Measurements from ENCODE around the gene PODXL2. TPM values are rescaled to one million over a fixed set of nuclear protein-coding genes. Genes with fewer than 3 reads are reported as not detected.
"Not testable (repeated sequence)": the region's sequence is repeated elsewhere in the genome, so short reads cannot be mapped to it uniquely, and the experiment has no call there.

PODXL2 gene
- total RNA-seq, 1 donor from 2014 or later, result 10.3 TPM

DNA sequence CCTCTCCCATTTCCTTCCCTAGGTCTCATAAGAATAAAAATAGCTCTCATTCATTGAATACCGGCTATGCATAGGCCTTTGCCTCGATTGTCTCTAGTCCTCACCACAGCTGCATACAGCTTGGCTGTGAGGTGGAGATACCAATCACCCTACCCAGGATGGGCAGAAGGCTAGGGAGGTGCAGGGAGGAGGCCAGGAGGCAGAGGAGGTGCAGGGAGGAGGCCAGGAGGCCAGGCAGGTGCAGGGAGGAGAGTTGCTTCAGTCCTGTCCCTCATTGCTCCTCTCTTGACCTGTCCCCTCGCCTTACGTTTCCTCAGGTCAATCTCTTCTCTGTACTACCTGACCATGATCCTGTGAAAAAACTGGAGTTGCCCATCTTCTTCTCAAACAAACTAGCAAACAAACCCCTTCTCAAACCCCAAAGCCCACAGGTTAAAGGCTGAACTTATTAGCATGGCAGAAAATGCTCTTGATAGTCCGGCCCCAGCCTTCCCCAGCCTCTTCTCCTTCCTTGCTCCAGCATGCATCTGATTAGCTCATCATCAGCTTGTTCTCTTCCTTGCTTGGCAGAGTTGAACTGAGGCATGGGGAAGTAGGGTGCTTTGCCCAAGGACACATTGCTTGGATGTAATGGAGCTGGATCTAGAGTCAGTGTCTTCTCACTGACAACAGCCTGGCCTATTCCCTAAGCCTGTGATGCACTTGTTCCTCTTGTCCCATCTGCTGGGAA is 15.8 kb downstream of the PODXL2 start:
- Mint-ChIP-seq H3K4me1 (ENCODE audit: low read depth) (no peaks in the 10 kb centered on the region), H3K27ac (no peak overlapping the region), H3K27me3 (ENCODE audit: insufficient read depth) (peaks cover 2% of the 10 kb centered on the region), H3K36me3 (ENCODE audit: low read depth) (no peaks in the 10 kb centered on the region), H3K4me3 (no peak overlapping the region), H3K9me3 (no peaks in the 10 kb centered on the region)
- intact Hi-C loops (cut with micrococcal nuclease), result no loop called here
- DNase-seq (ENCODE audit: low spot score), result no peak

DNA sequence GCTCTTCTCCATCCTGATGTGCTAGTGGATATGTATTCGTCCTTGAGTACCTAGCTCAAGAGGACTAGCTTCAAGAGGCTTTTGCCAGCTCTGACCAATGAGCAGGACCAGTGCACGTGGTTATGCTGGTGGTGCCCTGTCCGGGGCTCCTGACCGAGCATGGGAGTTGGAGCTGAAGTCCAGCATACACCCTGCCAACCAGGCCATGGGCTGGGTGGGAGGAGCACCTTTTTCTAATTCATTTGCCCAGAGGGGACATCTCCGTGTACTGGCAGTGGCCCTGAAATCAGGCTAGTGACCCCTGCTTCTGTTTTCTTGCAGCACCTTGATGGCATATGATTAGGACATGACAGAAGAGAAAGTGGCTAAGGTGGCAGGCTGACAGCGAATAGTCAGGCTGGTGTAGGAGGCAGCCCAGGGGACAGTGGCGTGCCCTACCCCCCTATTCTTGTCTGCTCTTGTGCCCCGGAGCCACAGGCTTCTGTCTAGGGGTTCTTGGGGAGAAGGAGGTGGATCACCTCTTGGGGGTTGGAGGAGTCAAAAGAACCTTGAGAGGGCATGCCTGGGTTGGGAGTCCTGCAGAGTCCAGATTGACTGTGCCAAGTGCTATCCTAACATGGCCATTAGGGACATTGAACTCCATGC is 16.5 kb downstream of the PODXL2 start:
- no peak for DNase-seq (ENCODE audit: low spot score)
- H3K27me3 Mint-ChIP-seq (ENCODE audit: insufficient read depth), result peaks cover 3% of the 10 kb centered on the region
- H3K27ac Mint-ChIP-seq, result no peak overlapping the region
- no peaks in the 10 kb centered on the region for H3K4me1 Mint-ChIP-seq (ENCODE audit: low read depth)
- H3K9me3 Mint-ChIP-seq, result no peaks in the 10 kb centered on the region
- H3K4me3 Mint-ChIP-seq, result no peak overlapping the region
- intact Hi-C loops (cut with micrococcal nuclease), result no loop called here
- H3K36me3 Mint-ChIP-seq (ENCODE audit: low read depth), result no peaks in the 10 kb centered on the region

DNA sequence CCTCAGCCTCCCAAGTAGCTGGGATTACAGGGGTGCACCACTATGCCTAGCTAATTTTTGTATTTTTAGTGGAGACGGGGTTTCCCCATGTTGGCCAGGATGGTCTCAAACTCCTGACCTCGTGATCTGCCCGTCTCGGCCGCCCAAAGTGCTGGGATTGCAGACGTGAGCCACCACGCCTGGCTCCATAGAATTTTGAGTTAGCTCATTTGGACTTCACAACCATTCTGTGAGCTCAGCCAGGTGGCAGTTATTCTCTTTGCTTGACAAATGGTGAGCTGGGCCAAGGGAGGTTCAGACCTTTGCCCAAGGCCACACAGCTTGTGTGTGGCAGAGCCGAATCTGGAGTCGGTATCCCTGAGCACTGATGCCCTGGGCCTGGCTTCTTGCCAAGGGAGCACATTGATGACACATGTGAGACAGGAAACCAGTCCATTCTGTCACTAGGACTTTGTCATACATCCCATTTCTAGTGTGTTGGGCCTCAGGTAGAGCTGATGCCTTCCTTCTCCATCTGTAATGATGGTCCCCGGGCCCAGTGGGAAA is 17.6 kb downstream of the PODXL2 start:
- Mint-ChIP-seq H3K9me3 (no peaks in the 10 kb centered on the region), H3K4me3 (no peak overlapping the region), H3K27ac (no peak overlapping the region), H3K4me1 (ENCODE audit: low read depth) (no peaks in the 10 kb centered on the region), H3K27me3 (ENCODE audit: insufficient read depth) (peaks cover 4% of the 10 kb centered on the region), H3K36me3 (ENCODE audit: low read depth) (no peaks in the 10 kb centered on the region)
- DNase-seq (ENCODE audit: low spot score), result no peak
- intact Hi-C loops (cut with micrococcal nuclease), result no loop called here

DNA sequence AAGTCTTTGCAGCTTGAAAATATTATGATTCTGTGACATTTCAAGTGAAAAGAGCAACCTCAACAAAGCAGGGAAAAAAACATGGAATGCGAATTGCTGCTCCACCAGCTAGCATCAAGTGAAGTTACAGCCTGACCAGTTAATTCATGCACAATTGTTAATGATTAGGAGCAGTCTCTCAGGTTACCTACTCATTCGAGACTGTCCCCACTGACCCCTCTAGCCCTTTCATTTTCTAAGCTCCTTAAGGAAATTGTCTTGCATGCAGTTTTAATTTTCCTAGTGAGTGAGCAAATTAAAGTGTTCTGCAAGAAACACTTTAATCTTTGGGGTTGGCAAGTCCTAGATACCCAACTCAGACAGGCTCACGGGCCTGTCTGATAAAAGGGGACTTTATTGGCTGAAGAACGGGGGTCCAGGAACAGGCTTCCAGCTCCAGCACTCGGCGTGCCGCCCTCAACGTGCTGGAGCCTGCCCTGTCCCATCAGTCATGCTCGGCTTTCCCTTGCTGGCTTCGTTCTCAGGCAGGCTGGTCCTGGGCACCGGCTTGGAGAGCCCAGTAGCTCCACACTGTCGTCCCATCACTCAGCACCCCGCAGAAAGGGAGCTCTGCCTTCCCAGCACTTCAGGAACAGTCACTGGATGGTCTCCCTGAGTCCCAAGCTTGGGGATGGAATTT is 18.3 kb downstream of the PODXL2 start:
- no peak for DNase-seq (ENCODE audit: low spot score)
- no peak overlapping the region for H3K27ac Mint-ChIP-seq

DNA sequence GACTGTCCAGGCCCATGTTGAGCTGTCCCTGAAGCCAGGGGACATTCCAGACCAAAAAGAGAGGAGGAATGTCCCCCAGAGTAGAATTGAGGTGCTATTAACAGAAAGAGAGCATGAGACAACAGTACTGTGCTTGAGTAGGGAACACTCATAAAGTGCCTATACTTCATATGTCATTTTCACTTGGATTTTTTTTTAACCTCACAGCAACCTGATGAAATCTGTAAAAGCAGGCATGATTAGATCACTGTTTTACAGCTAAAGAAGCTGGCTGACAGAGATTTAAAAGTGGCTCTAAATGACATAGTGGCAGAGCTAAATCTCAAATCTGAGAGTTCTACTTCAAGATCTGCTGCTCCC is 18.8 kb downstream of the PODXL2 start:
- H3K4me1 Mint-ChIP-seq (ENCODE audit: low read depth), result no peaks in the 10 kb centered on the region
- H3K4me3 Mint-ChIP-seq, result no peak overlapping the region
- no peak for DNase-seq (ENCODE audit: low spot score)
- peaks cover 2% of the 10 kb centered on the region for H3K27me3 Mint-ChIP-seq (ENCODE audit: insufficient read depth)
- intact Hi-C loops (cut with micrococcal nuclease), result no loop called here
- H3K36me3 Mint-ChIP-seq (ENCODE audit: low read depth), result no peaks in the 10 kb centered on the region
- no peak overlapping the region for H3K27ac Mint-ChIP-seq
- H3K9me3 Mint-ChIP-seq, result no peaks in the 10 kb centered on the region

More for the DNA sequence above, 18.3 kb downstream of the PODXL2 start:
- H3K27me3 Mint-ChIP-seq (ENCODE audit: insufficient read depth), result peaks cover 3% of the 10 kb centered on the region
- no peaks in the 10 kb centered on the region for H3K36me3 Mint-ChIP-seq (ENCODE audit: low read depth)
- H3K4me3 Mint-ChIP-seq, result no peak overlapping the region
- H3K4me1 Mint-ChIP-seq (ENCODE audit: low read depth), result no peaks in the 10 kb centered on the region
- intact Hi-C loops (cut with micrococcal nuclease), result no loop called here
- H3K9me3 Mint-ChIP-seq, result no peaks in the 10 kb centered on the region

DNA sequence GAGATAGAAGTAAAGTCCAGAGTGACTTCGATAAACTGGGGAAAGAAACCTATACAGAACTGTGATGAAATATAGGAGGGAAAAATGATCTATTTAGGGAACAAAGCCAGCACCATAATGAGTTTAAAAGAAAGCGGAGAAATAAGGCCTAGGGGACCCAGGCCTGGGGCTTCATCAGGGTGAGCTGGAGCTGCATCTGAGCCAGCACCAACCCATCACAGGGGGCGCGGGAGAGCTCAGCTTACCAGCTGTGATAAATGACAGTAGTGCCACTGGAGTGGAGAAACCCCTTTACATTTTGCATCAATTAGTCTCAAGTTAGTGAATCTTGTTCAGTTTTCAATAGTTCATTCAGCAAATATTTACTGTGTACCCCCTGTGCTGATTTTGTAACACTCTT is 21.3 kb downstream of the PODXL2 start:
- Mint-ChIP-seq H3K36me3 (ENCODE audit: low read depth) (no peaks in the 10 kb centered on the region), H3K27ac (no peak overlapping the region), H3K9me3 (no peaks in the 10 kb centered on the region), H3K27me3 (ENCODE audit: insufficient read depth) (peaks cover 2% of the 10 kb centered on the region), H3K4me1 (ENCODE audit: low read depth) (no peaks in the 10 kb centered on the region), H3K4me3 (no peak overlapping the region)
- intact Hi-C loops (cut with micrococcal nuclease), result loop anchor here (10.0 kb wide), 1 partner anchor 485 kb away; no protein-coding TSS in a partner anchor
- DNase-seq (ENCODE audit: low spot score), result no peak

DNA sequence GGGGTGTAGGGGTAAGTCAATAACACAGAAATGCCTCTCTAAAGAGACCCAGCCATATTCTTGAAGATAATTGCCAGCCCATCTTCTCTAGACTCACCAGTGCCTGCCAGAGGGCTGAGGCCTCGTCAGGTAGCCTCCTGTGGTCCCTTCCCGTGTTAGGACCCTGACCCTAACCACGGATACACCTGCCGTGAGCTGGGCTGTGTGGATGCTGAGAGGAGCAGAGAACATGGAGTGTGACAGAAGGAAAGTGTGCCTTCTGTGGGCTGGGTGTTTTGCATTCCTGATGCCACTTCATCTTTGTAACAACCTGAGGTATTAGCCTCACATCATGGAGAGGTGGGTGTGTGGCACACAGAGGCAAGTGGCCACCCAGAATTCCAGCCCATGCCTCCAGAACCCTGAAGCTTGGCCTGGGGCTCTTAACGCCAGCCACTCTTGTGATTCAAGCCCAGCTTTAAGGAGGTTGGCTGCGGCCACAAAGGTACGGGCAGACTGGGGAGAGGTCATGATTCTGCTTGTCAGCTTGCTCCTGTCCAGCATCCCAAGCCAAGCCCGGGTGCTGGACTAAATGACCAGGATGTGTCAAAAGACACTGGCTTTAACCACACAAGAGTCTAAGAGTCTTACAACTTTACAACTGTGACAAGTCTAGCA is 22.7 kb downstream of the PODXL2 start:
- intact Hi-C loops (cut with micrococcal nuclease), result loop anchor here (1.0 to 10.0 kb wide), 4 partner anchors 43 to 483 kb away; no protein-coding TSS in a partner anchor

DNA sequence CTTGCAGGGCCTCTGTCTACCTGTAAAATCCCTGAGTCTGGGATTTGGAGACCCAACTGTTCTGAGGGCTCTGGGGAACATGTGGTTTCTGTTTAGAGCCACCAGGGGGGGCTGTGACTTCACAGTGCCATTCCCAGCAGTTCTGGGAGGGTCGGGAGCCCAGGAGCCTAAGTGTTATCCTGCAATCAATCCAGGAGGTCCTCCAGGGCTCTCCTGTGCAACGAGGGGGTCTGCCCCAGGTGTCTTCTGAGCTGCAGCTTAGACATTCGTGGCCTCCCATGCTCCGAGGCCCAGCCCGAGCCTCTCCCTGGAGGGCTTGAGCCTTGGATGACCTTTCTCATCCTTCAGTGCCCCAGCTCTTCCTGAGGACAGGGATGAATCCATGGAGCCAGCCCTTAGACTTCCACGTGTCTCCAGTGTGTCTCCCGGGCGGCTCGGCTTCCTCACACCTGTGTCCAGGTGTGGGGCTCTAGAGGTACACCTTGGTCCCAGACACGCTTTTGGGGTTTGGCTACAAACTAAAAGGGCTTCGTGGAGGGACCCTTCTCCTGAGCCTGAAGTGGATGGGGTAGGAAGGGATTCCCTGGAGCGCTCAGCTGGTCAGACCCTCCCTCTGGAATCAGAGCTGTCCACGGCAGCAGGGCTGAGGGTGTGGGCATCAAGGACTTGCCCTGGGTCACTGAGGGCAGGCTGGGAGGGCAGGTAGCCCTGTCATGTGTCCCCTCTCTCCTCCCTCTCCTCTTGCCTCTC is 23.4 kb downstream of the PODXL2 start:
- peaks cover 8% of the 10 kb centered on the region for H3K27me3 Mint-ChIP-seq (ENCODE audit: insufficient read depth)
- DNase-seq (ENCODE audit: low spot score), result no peak
- H3K4me1 Mint-ChIP-seq (ENCODE audit: low read depth), result no peaks in the 10 kb centered on the region
- H3K9me3 Mint-ChIP-seq, result no peaks in the 10 kb centered on the region
- H3K4me3 Mint-ChIP-seq, result no peak overlapping the region
- H3K27ac Mint-ChIP-seq, result no peak overlapping the region
- intact Hi-C loops (cut with micrococcal nuclease), result loop anchor here (1.0 to 10.0 kb wide), 4 partner anchors 42 to 482 kb away; no protein-coding TSS in a partner anchor
- H3K36me3 Mint-ChIP-seq (ENCODE audit: low read depth), result no peaks in the 10 kb centered on the region

More for the DNA sequence above, 22.7 kb downstream of the PODXL2 start:
- Mint-ChIP-seq H3K36me3 (ENCODE audit: low read depth) (no peaks in the 10 kb centered on the region), H3K4me1 (ENCODE audit: low read depth) (no peaks in the 10 kb centered on the region), H3K27ac (no peak overlapping the region), H3K4me3 (no peak overlapping the region), H3K27me3 (ENCODE audit: insufficient read depth) (peaks cover 6% of the 10 kb centered on the region), H3K9me3 (no peaks in the 10 kb centered on the region)
- DNase-seq (ENCODE audit: low spot score), result no peak

DNA sequence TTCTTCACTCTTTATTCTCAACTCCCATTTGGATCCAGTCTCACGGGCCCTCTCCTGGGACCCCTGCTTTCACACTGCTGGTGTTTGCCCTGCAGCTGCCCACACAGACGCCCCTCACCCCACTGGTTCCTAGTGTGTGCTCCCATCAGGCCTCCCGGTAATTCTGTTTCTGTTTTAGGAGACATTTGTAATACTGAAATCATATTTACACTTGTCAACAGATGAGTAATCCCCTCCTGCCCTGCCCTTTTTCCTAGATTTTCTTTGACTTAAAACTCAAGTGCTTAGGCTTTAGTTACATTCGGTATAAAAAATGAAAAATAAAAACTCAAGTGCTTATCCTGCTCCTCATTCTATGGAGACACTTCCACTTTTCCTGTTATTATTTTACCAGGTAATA is 25.4 kb downstream of the PODXL2 start:
- H3K4me1 Mint-ChIP-seq (ENCODE audit: low read depth), result no peaks in the 10 kb centered on the region
- no peaks in the 10 kb centered on the region for H3K36me3 Mint-ChIP-seq (ENCODE audit: low read depth)
- intact Hi-C loops (cut with micrococcal nuclease), result loop anchor here (10.0 kb wide), 1 partner anchor 480 kb away; no protein-coding TSS in a partner anchor
- H3K27ac Mint-ChIP-seq, result no peak overlapping the region
- H3K27me3 Mint-ChIP-seq (ENCODE audit: insufficient read depth), result peaks cover 14% of the 10 kb centered on the region
- H3K4me3 Mint-ChIP-seq, result no peak overlapping the region
- DNase-seq (ENCODE audit: low spot score), result no peak
- no peaks in the 10 kb centered on the region for H3K9me3 Mint-ChIP-seq

DNA sequence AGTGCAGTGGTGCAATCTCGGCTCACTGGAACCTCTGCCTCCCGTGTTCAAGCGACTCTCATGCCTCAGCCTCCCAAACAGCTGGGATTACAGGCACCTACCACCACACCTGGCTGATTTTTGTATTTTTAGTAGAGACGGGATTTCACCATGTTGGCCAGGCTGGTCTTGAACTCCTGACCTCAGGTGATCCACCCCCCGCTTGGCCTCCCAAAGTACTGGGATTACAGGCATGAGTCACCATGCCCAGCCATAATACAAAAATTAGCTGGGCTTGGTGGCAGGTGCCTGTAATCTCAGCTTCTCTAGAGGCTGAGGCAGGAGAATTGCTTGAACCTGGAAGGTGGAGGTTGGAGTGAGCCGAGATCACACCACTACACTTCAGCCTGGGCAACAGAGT is 26.0 kb downstream of the PODXL2 start:
- intact Hi-C loops (cut with micrococcal nuclease), result loop anchor here (10.0 kb wide), 1 partner anchor 480 kb away; no protein-coding TSS in a partner anchor
- H3K27ac Mint-ChIP-seq; DNase-seq (ENCODE audit: low spot score); H3K36me3 Mint-ChIP-seq (ENCODE audit: low read depth); H3K4me1 Mint-ChIP-seq (ENCODE audit: low read depth); H3K9me3 Mint-ChIP-seq; H3K4me3 Mint-ChIP-seq: not testable (repeated sequence)
- H3K27me3 Mint-ChIP-seq (ENCODE audit: insufficient read depth), result peaks cover 14% of the 10 kb centered on the region

DNA sequence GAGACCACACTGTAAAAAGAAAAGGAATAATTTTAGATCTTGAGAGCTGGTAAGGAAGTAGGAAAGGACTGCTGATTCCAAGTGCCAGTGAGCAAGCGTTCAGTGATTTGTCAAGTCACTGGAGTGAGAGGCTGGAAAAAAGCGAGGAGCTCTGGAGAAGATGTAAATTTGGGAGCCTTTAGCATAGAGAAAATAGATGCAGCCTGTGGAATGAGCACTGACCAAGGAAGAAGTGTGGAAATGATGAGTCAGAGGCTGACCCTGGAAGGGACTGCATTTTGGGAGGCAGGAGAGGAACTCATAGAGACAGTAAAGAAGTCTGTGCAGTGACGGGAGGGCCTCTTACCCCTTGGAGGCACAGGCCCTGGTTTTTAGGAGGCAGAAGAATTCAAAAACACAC is 26.7 kb downstream of the PODXL2 start:
- intact Hi-C loops (cut with micrococcal nuclease), result loop anchor here (10.0 kb wide), 1 partner anchor 479 kb away; no protein-coding TSS in a partner anchor
- H3K27me3 Mint-ChIP-seq (ENCODE audit: insufficient read depth), result peaks cover 12% of the 10 kb centered on the region
- H3K9me3 Mint-ChIP-seq, result no peaks in the 10 kb centered on the region

DNA sequence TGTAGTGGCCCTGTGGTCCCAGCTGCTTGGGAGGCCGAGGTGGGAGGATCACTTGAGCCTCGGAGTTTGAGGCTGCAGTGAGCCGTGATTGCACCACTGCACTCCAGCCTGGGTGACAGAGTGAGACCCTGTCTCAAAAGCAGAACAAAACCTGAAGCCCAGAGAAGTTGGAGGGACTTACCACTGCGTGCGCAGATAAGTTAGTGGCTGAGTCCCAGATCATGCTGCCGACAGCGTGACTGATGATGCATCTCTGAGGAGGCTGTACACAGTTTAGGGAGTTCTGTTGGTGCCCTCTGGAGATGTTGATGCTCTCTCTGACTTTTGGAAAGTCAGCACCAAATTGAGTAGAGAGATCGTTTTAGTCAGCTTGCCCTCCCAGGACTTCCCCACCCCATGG is 27.9 kb downstream of the PODXL2 start:
- no peaks in the 10 kb centered on the region for H3K36me3 Mint-ChIP-seq (ENCODE audit: low read depth)
- H3K9me3 Mint-ChIP-seq, result no peaks in the 10 kb centered on the region
- no peak overlapping the region for H3K27ac Mint-ChIP-seq
- H3K27me3 Mint-ChIP-seq (ENCODE audit: insufficient read depth), result peaks cover 12% of the 10 kb centered on the region
- intact Hi-C loops (cut with micrococcal nuclease), result loop anchor here (10.0 kb wide), 1 partner anchor 478 kb away; no protein-coding TSS in a partner anchor
- DNase-seq (ENCODE audit: low spot score), result no peak
- no peaks in the 10 kb centered on the region for H3K4me1 Mint-ChIP-seq (ENCODE audit: low read depth)
- no peak overlapping the region for H3K4me3 Mint-ChIP-seq

More for the DNA sequence above, 26.7 kb downstream of the PODXL2 start:
- Mint-ChIP-seq H3K36me3 (ENCODE audit: low read depth) (no peaks in the 10 kb centered on the region), H3K4me1 (ENCODE audit: low read depth) (no peaks in the 10 kb centered on the region), H3K4me3 (no peak overlapping the region), H3K27ac (no peak overlapping the region)
- DNase-seq (ENCODE audit: low spot score), result no peak
